ENCODE measurements around the gene NUP214. TPM values are rescaled to one million over a fixed set of nuclear protein-coding genes. Genes with fewer than 3 reads are reported as not detected.

Gene NUP214
- polyA plus RNA-seq, 1 donor from 2014 or later: 15.0 TPM

DNA sequence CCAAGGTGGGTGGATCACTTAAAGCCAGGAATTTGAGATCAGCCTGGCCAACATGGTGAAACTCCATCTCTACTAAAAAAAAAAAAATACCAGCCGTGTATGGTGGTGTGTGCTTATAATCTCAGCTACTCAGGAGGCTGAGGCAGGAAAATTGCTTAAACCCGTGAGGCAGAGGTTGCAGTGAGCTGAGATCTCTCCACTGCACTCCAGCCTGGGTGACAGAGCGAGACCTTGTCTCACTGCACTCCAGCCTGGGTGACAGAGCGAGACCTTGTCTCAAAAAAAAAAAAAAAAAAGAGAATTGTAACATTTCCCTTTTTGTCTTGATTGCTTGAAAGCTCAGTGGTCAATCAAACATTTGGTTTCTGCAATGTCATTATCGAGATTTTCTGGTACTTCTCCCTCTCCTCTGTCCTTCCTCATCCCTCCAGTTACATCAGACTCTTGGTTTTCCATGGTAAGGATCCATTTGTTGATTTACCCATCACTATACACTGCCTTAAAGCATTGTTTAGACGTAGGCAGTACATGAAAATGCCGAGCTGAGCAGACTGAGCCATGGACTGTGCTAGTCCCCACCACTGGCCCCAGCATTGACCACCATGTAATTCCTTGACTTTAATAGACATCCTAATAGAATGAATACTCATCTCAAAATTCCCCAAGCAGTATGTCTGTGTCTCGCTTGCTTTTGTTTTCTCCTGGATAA, 40.6 kb upstream of the NUP214 start:
- Histone ChIP-seq H3K9me2 (ENCODE audit: insufficient read depth, low read length) (no peaks in the 10 kb centered on the region), H4K20me1 (ENCODE audit: insufficient read depth) (no peaks in the 10 kb centered on the region), H3F3A (ENCODE audit: insufficient read depth, low read length, poor library complexity, severe bottlenecking) (no peaks in the 10 kb centered on the region), H3K27ac (ENCODE audit: low read length) (no peak overlapping the region), H3K9me3 (ENCODE audit: low read length) (no peaks in the 10 kb centered on the region), H3K4me2 (ENCODE audit: low read length) (no peak overlapping the region), H3K4me3 (ENCODE audit: low read length) (no peak overlapping the region), H3K79me2 (replicated peaks; ENCODE audit: insufficient read depth, low read length) (no peaks in the 10 kb centered on the region), H3K36me3 (ENCODE audit: insufficient read depth, low read length) (no peaks in the 10 kb centered on the region), H3K27me3 (ENCODE audit: insufficient read depth, low read depth, low read length) (no peaks in the 10 kb centered on the region), H3K9ac (ENCODE audit: low read length) (no peak overlapping the region), H2AFZ (ENCODE audit: low read depth, low read length) (no peak overlapping the region)
- no peak for TF ChIP-seq SMC3 (conservative IDR thresholded peaks at IDR 0.05; ENCODE audit: poor library complexity)
- TF ChIP-seq EP300 (conservative IDR thresholded peaks at IDR 0.05; ENCODE audit: poor library complexity, severe bottlenecking): no peak
- no peak for TF ChIP-seq MXI1 (conservative IDR thresholded peaks at IDR 0.05; ENCODE audit: poor library complexity, severe bottlenecking)
- TF ChIP-seq TAF1 (IDR thresholded peaks at IDR 0.05; ENCODE audit: low read depth): no peak
- TF ChIP-seq POLR2AphosphoS5 (IDR thresholded peaks at IDR 0.05): no peak

GRCh38 chr9:131085370-131086122, 39.8 kb upstream of the NUP214 start:
- Histone ChIP-seq H3K36me3 (ENCODE audit: insufficient read depth, low read length) (no peaks in the 10 kb centered on the region), H3K27ac (ENCODE audit: low read length) (no peak overlapping the region), H3K4me3 (ENCODE audit: low read length) (no peak overlapping the region), H4K20me1 (ENCODE audit: insufficient read depth) (no peaks in the 10 kb centered on the region), H3K9ac (ENCODE audit: low read length) (no peak overlapping the region), H3K4me2 (ENCODE audit: low read length) (no peak overlapping the region), H3F3A (ENCODE audit: insufficient read depth, low read length, poor library complexity, severe bottlenecking) (no peaks in the 10 kb centered on the region), H2AFZ (ENCODE audit: low read depth, low read length) (no peak overlapping the region), H3K9me2 (ENCODE audit: insufficient read depth, low read length) (no peaks in the 10 kb centered on the region), H3K79me2 (replicated peaks; ENCODE audit: insufficient read depth, low read length) (no peaks in the 10 kb centered on the region), H3K27me3 (ENCODE audit: insufficient read depth, low read depth, low read length) (no peaks in the 10 kb centered on the region), H3K9me3 (ENCODE audit: low read length) (no peaks in the 10 kb centered on the region)
- TF ChIP-seq CTCF (IDR thresholded peaks at IDR 0.05; ENCODE audit: poor library complexity, severe bottlenecking): no peak

GRCh38 chr9:131087354-131087893, 38.0 kb upstream of the NUP214 start:
- no peaks in the 10 kb centered on the region for H3K9me2 ChIP-seq (ENCODE audit: insufficient read depth, low read length)
- no peaks in the 10 kb centered on the region for H3K27me3 ChIP-seq (ENCODE audit: insufficient read depth, low read depth, low read length)
- H3K9ac ChIP-seq (ENCODE audit: low read length): no peak overlapping the region
- TF ChIP-seq POLR2AphosphoS5 (IDR thresholded peaks at IDR 0.05) (no peak), EP300 (conservative IDR thresholded peaks at IDR 0.05; ENCODE audit: poor library complexity, severe bottlenecking) (no peak), MXI1 (conservative IDR thresholded peaks at IDR 0.05; ENCODE audit: poor library complexity, severe bottlenecking) (no peak), REST (IDR thresholded peaks at IDR 0.05; ENCODE audit: borderline replicate concordance) (no peak), TAF1 (IDR thresholded peaks at IDR 0.05; ENCODE audit: low read depth) (no peak)
- no peak overlapping the region for H2AFZ ChIP-seq (ENCODE audit: low read depth, low read length)
- H3K27ac ChIP-seq (ENCODE audit: low read length): no peak overlapping the region
- no peak overlapping the region for H3K4me2 ChIP-seq (ENCODE audit: low read length)
- no peaks in the 10 kb centered on the region for H3K36me3 ChIP-seq (ENCODE audit: insufficient read depth, low read length)
- H3K79me2 ChIP-seq (replicated peaks; ENCODE audit: insufficient read depth, low read length): no peaks in the 10 kb centered on the region
- no peaks in the 10 kb centered on the region for H3K9me3 ChIP-seq (ENCODE audit: low read length)
- H3K4me3 ChIP-seq (ENCODE audit: low read length): no peak overlapping the region
- H3F3A ChIP-seq (ENCODE audit: insufficient read depth, low read length, poor library complexity, severe bottlenecking): no peaks in the 10 kb centered on the region
- H4K20me1 ChIP-seq (ENCODE audit: insufficient read depth): no peaks in the 10 kb centered on the region
